Gastroesophageal sphincter (tissue), 3 donors: ENCODE measurements around the gene CTNNBL1.

Experiments used
- EP300 ChIP-seq: sonication (generic); formaldehyde crosslinking; IDR thresholded peaks from one replicate; pipeline ENCODE4 v1.6.1; 2017; ENCODE audit warnings: antibody characterized with exemption, mild to moderate bottlenecking
- POLR2A ChIP-seq, 2 donors: fragments of 450-650 bp; IDR thresholded peaks; one replicate each; pipeline ENCODE4 v1.6.1; 2017; ENCODE audit warnings: antibody characterized with exemption in 2 of 2, mild to moderate bottlenecking in 2 of 2, moderate library complexity in 1 of 2
- POLR2AphosphoS5 ChIP-seq: sonication (generic); formaldehyde crosslinking; IDR thresholded peaks from one replicate; pipeline ENCODE4 v1.6.1; 2017; ENCODE audit warnings: antibody characterized with exemption
- TF ChIP-seq, protein P1 (sequence below), 4 experiments: fragments of 200-600 bp in 2 of 4; fragments of 450-650 bp in 2 of 4; sonication (generic) in 1 of 4; IDR thresholded peaks; one replicate each; pipeline ENCODE4 v1.5.1; 2017 to 2019; ENCODE audit warnings: antibody characterized with exemption in 4 of 4, mild to moderate bottlenecking in 2 of 4, moderate library complexity in 2 of 4

DNA sequence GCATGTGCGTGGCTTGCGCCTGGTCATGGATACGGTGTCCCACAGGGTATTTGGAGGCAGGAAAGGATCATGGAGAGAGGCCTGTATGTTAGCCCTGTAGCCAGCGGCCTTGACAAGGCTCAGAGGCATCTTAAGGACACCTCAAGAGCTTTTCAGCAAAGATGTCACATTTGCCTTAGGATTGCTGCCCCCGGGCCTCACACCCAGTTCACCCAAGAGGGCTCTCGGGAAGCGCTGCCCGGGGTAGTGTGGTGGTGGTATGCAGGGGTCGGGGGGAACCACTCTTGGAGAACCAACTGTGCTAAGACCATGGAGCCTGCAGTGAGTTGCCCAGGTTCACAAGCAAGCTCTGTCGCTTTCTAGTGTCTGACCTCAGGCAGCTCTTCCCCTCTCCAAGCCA lies 172.2 kb downstream of the CTNNBL1 start:
- TF ChIP-seq, protein P1, sequence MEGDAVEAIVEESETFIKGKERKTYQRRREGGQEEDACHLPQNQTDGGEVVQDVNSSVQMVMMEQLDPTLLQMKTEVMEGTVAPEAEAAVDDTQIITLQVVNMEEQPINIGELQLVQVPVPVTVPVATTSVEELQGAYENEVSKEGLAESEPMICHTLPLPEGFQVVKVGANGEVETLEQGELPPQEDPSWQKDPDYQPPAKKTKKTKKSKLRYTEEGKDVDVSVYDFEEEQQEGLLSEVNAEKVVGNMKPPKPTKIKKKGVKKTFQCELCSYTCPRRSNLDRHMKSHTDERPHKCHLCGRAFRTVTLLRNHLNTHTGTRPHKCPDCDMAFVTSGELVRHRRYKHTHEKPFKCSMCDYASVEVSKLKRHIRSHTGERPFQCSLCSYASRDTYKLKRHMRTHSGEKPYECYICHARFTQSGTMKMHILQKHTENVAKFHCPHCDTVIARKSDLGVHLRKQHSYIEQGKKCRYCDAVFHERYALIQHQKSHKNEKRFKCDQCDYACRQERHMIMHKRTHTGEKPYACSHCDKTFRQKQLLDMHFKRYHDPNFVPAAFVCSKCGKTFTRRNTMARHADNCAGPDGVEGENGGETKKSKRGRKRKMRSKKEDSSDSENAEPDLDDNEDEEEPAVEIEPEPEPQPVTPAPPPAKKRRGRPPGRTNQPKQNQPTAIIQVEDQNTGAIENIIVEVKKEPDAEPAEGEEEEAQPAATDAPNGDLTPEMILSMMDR (IDR thresholded peaks at IDR 0.05): no peak
- TF ChIP-seq EP300: no peak
- TF ChIP-seq POLR2A (IDR thresholded peaks at IDR 0.05): no peak
- TF ChIP-seq POLR2AphosphoS5: no peak
